Measurements from ENCODE around the gene HMGXB3.
A peak's percentile ranks its signal among the peaks of the same experiment; 100 is the strongest.
"Not testable (repeated sequence)": the region's sequence is repeated elsewhere in the genome, so short reads cannot be mapped to it uniquely, and the experiment has no call there.

HMGXB3 gene

DNA sequence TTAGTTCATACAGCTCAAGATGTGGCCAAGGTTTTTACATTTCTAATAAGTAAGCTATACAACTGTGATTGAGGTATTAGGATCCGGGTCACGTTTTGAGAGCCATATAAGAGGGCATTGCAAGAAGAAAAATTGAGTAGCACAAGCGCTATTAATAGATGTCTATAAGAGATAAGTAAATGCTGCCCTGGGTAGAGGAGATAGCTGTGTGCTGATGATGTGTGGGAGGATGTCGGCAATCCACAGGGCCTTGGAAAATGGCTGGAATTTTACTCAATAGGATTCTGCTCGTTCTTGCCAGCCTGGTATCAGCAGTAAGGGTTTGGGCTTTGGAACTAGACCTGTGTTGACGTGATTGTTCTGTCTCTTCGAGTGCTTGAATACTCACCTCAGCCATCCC is 44.2 kb downstream of the HMGXB3 start:
- TF ChIP-seq, protein P1, sequence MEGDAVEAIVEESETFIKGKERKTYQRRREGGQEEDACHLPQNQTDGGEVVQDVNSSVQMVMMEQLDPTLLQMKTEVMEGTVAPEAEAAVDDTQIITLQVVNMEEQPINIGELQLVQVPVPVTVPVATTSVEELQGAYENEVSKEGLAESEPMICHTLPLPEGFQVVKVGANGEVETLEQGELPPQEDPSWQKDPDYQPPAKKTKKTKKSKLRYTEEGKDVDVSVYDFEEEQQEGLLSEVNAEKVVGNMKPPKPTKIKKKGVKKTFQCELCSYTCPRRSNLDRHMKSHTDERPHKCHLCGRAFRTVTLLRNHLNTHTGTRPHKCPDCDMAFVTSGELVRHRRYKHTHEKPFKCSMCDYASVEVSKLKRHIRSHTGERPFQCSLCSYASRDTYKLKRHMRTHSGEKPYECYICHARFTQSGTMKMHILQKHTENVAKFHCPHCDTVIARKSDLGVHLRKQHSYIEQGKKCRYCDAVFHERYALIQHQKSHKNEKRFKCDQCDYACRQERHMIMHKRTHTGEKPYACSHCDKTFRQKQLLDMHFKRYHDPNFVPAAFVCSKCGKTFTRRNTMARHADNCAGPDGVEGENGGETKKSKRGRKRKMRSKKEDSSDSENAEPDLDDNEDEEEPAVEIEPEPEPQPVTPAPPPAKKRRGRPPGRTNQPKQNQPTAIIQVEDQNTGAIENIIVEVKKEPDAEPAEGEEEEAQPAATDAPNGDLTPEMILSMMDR (conservative IDR thresholded peaks at IDR 0.05; ENCODE audit: low read depth, low read length), result no peak
- no peak for DNase-seq (ENCODE audit: low read depth)
- H3K4me3 ChIP-seq (ENCODE audit: low read length), result no peak overlapping the region

DNA sequence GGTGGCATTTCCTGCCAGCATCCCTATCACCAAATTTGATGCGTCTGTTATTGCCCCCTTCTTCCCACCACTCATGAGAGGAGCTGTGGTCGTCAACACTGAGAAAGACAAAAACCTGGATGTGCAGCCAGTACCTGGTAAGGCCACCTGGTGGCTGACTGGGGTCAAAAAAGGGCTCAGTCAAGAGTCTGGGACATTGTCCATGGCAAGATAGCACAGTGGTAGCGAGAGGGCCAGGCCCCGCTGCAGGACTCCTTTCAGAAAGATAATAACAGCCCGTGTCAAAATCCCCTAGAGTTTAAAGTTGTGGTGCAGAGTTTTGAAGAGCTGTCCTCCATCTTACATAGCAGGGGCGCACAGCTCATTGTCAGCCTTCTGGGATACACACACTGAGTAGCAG is 45.0 kb downstream of the HMGXB3 start:
- no peak overlapping the region for H3K4me3 ChIP-seq (ENCODE audit: low read length)
- DNase-seq (ENCODE audit: low read depth), result no peak
- TF ChIP-seq, protein P1 (conservative IDR thresholded peaks at IDR 0.05; ENCODE audit: low read depth, low read length), result peak; percentile 7

DNA sequence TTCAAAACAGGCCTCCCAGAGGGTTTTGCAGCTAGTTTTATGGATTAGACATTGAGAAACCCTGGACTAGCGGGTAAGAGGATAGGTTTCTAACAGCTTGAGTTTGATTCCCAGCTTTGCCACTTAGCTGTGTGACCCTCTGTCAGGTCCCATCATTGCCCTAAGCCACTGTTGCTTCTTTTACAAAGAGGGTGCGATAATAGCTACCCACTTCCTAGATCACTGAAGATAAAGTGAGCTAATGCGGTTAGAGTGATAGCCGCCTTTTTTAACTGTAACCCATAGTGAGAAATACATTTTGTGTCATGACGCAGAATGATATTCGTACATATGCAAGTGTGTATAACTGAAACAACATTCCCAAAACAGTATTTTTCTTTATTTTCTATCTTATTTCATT is 45.5 kb downstream of the HMGXB3 start:
- no peak overlapping the region for H3K4me3 ChIP-seq (ENCODE audit: low read length)
- DNase-seq (ENCODE audit: low read depth), result no peak
- TF ChIP-seq, protein P1 (conservative IDR thresholded peaks at IDR 0.05; ENCODE audit: low read depth, low read length), result no peak

DNA sequence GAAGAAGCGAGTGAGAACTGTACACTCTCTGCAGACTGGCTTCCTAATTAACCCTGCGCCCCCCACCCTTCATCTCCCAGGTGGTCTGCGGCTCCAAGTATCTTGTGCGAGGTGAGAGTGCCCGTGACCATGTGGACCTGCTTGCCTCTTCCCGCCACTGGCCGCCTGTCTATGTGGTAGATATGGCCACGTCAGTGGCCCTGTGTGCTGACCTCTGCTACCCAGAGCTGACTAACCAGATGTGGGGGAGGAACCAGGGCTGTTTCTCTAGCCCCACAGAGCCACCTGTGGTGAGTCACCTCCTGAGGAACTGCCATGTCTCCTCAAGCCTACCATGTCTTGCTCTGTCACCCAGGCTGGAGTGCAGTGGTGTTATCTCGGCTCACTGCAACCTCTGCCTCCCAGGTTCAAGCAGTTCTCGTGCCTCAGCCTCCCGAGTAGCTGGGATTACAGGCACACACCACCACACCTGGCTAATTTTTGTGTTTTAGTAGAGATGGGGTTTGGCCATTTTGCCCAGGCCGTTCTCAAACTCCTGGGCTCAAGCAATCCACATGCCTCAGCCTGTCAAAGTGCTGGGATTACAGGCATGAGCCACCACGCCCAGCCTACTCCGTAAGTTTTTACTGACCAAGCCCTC is 49.8 kb downstream of the HMGXB3 start:
- H3K4me3 ChIP-seq (ENCODE audit: low read length); DNase-seq (ENCODE audit: low read depth): not testable (repeated sequence)

DNA sequence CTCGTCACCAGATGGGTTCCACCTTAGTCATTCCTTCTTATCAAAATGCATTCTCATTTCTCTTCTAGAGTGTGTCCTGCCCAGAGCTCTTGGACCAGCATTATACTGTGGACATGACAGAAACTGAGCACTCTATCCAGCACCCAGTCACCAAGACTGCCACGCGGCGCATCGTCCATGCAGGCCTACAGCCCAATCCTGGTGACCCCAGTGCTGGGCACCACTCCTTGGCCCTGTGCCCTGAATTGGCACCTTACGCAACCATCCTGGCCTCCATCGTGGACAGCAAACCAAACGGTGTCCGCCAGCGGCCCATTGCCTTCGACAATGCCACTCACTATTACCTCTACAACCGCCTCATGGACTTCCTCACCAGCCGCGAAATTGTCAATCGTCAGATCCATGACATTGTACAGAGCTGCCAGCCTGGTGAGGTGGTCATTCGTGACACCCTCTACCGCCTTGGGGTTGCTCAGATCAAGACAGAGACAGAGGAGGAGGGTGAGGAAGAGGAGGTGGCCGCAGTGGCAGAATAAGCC is 51.2 kb downstream of the HMGXB3 start:
- DNase-seq (ENCODE audit: low read depth), result no peak
- H3K4me3 ChIP-seq (ENCODE audit: low read length), result no peak overlapping the region
- TF ChIP-seq, protein P1 (conservative IDR thresholded peaks at IDR 0.05; ENCODE audit: low read depth, low read length), result no peak

DNA sequence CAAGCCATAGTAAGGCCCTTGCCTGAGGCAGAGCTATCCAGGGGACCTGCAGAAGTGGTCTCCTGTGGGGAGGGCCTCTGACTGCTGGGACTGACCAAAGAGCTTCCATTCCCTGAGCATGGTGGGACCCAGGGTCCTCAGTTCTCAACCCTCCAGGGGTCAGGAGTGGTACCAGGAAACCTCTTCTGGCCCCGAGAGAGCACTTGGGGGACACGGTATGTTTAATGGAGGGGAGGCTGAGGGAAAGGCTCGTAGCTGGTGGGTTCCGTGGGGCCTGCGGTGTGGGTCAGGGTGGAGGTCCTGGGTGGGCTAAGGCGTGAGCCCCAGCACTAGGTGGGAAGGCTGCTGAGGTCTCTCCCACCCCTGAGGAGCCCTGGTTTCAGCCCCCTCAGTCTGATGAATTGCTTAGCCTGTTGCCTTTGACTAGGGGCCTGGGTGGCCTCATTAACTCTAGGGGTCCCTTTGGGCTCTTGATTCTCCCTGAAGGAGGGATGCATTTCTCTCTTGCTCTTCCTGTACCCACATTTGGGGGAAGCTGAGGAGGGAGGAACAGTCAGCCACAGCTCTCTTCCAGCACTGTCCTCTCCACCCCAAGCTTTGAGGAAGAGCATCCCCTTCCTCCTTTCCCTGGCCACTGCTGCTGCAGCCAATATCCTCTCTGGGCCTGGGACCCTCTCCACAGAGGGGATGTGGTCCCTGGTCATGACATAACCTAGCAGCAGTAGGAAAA is 51.9 kb downstream of the HMGXB3 start:
- TF ChIP-seq, protein P1 (conservative IDR thresholded peaks at IDR 0.05; ENCODE audit: low read depth, low read length), result no peak
- no peak overlapping the region for H3K4me3 ChIP-seq (ENCODE audit: low read length)
- DNase-seq (ENCODE audit: low read depth), result no peak

DNA sequence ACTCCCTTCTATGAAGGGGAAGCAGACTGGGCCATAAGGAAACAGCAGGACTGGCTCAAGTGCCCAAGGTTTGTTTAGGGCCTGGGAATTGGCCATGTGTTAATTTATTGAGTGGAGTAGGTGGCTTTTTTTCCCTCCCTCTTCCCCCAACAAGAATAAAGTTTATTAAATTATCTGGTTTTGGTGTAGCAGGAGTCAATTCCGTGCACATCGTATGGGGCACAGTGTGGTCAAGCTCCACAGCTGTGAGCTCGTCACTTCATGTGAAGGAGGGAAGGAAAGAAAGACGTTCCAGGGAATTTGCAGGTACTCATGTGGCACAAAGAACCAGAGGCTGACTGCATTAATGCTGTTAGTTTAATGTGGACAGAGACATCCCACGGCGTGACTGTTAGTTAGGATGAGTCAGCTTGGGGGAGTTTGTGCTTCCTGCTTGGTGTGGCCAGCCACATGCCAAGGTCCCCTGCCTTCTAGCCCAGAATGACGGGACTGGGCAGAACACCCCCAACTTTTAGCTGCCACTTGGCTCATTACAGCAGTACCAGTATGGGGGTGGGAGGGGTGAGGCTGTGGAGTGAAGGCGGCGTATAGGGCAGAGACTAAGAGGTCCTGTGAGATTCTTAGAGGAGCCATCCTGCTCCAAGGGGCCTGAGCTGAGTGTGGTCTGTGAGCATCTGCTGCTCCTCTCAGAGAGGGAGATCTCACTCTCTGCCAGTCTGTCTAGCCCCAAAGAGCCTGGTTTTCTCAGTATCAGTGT is 52.6 kb downstream of the HMGXB3 start:
- H3K4me3 ChIP-seq (ENCODE audit: low read length), result no peak overlapping the region
- peak; percentile 48 for DNase-seq (ENCODE audit: low read depth)
- TF ChIP-seq, protein P1 (conservative IDR thresholded peaks at IDR 0.05; ENCODE audit: low read depth, low read length), result no peak
